GM12878 (cell line): ENCODE measurements around the gene SRCIN1.

Experiments used
- CTCF ChIP-seq, 3 experiments: IDR thresholded peaks in 2 of 3; conservative IDR thresholded peaks in 1 of 3; 2 replicates each; pipeline ENCODE4 v1.5.1; 2011; ENCODE audit warnings: low read depth in 3 of 3, low read length in 3 of 3, mild to moderate bottlenecking in 3 of 3, control low read depth in 2 of 3, moderate library complexity in 2 of 3, inconsistent platforms in 1 of 3, mixed read lengths in 1 of 3; ENCODE audit not compliant: control insufficient read depth in 2 of 3, insufficient read depth in 1 of 3; ENCODE audit errors: extremely low read depth in 1 of 3
- HDGF ChIP-seq: fragments of 450-650 bp; IDR thresholded peaks from 2 replicates; pipeline ENCODE4 v1.6.1; 2016; ENCODE audit warnings: antibody characterized with exemption
- MXI1 ChIP-seq: fragments of 150-350 bp; IDR thresholded peaks from 2 replicates; pipeline ENCODE4 v1.6.1; 2011; ENCODE audit warnings: low read depth, mild to moderate bottlenecking, inconsistent platforms, low read length, improper control_type of control experiment

- TF ChIP-seq CTCF (IDR thresholded peaks at IDR 0.05 in 2 of 3, conservative IDR thresholded peaks at IDR 0.05 in 1 of 3; ENCODE audit: control insufficient read depth in 2 of 3, extremely low read depth in 1 of 3, insufficient read depth in 1 of 3, low read depth in 3 of 3, low read length in 3 of 3) (no peak), MXI1 (no peak), HDGF (no peak)
These were observed 19.7 kb downstream of the SRCIN1 start for GRCh38 chr17:38585918-38586529.
